ENCODE measurements around the gene SULT4A1.

The SULT4A1 gene

GRCh38 chr22:43845981-43846380 lies 16.3 kb downstream of the SULT4A1 start:
- DNase-seq (ENCODE audit: low read depth in 1 of 2, low spot score in 1 of 2) = no peak

- DNase-seq (ENCODE audit: low read depth in 1 of 2, low spot score in 1 of 2) = no peak
These were observed 17.5 kb downstream of the SULT4A1 start for GRCh38 chr22:43844560-43845545.

- no peak for DNase-seq (ENCODE audit: low read depth in 1 of 2, low spot score in 1 of 2)
These were observed 18.4 kb downstream of the SULT4A1 start for GRCh38 chr22:43843783-43844530.

- no peak for DNase-seq (ENCODE audit: low read depth in 1 of 2, low spot score in 1 of 2)
These were observed 20.6 kb downstream of the SULT4A1 start for GRCh38 chr22:43841742-43842141.

GRCh38 chr22:43840851-43841250 lies 21.5 kb downstream of the SULT4A1 start:
- DNase-seq (ENCODE audit: low read depth in 1 of 2, low spot score in 1 of 2) = no peak

GRCh38 chr22:43840431-43840830 lies 21.9 kb downstream of the SULT4A1 start:
- no peak for DNase-seq (ENCODE audit: low read depth in 1 of 2, low spot score in 1 of 2)

GRCh38 chr22:43839781-43840180 lies 22.5 kb downstream of the SULT4A1 start:
- DNase-seq (ENCODE audit: low read depth in 1 of 2, low spot score in 1 of 2) = no peak

- no peak for DNase-seq (ENCODE audit: low read depth in 1 of 2, low spot score in 1 of 2)
These were observed 23.6 kb downstream of the SULT4A1 start for GRCh38 chr22:43838571-43839307.

GRCh38 chr22:43838161-43838560 lies 24.2 kb downstream of the SULT4A1 start:
- no peak for DNase-seq (ENCODE audit: low read depth in 1 of 2, low spot score in 1 of 2)

- no peak for DNase-seq (ENCODE audit: low read depth in 1 of 2, low spot score in 1 of 2)
These were observed 24.6 kb downstream of the SULT4A1 start for GRCh38 chr22:43837666-43838065.

GRCh38 chr22:43835736-43836135 lies 26.6 kb downstream of the SULT4A1 start:
- no peak for DNase-seq (ENCODE audit: low read depth in 1 of 2, low spot score in 1 of 2)

GRCh38 chr22:43835166-43835565 lies 27.1 kb downstream of the SULT4A1 start:
- no peak for DNase-seq (ENCODE audit: low read depth in 1 of 2, low spot score in 1 of 2)

GRCh38 chr22:43833286-43834240 lies 28.8 kb downstream of the SULT4A1 start:
- no peak for DNase-seq (ENCODE audit: low read depth in 1 of 2, low spot score in 1 of 2)

GRCh38 chr22:43832393-43833265 lies 29.7 kb downstream of the SULT4A1 start:
- no peak for DNase-seq (ENCODE audit: low read depth in 1 of 2, low spot score in 1 of 2)

GRCh38 chr22:43831561-43832392 lies 30.5 kb downstream of the SULT4A1 start:
- no peak for DNase-seq (ENCODE audit: low read depth in 1 of 2, low spot score in 1 of 2)

GRCh38 chr22:43830931-43831560 lies 31.3 kb downstream of the SULT4A1 start:
- DNase-seq (ENCODE audit: low read depth in 1 of 2, low spot score in 1 of 2) = no peak

GRCh38 chr22:43829904-43830851 lies 32.1 kb downstream of the SULT4A1 start:
- DNase-seq (ENCODE audit: low read depth in 1 of 2, low spot score in 1 of 2) = no peak
